Naive thymus-derived CD8-positive, alpha-beta T cell (primary cell): ENCODE measurements around the gene LPCAT2. TPM values are rescaled to one million over a fixed set of nuclear protein-coding genes. Genes with fewer than 3 reads are reported as not detected.

Experiments used
- ATAC-seq, 2 donors: fragments of 150-1000 bp; cut with Tn5 transposase in 1 of 2; sonication (Bioruptor Pico), chemical (Tn5 transposase) in 1 of 2; 1 replicate in 1 of 2; 2 replicates in 1 of 2; pipeline ENCODE4 v1.10.0; 2021; ENCODE audit warnings: mild to moderate bottlenecking in 2 of 2, moderate library complexity in 2 of 2
- POLR2A ChIA-PET: fragments of 350-600 bp; sonication (Branson Sonifier 250); formaldehyde crosslinking; loops from one replicate; lab custom pipeline; 2021; ENCODE audit warnings: antibody characterized with exemption; lab: Charles Lee
- DNase-seq, 10 donors: peaks; one replicate each; pipeline versions ENCODE4 v3.0.0 to v3.0.0-alpha.2; 2020 to 2022
- H3K27ac Mint-ChIP-seq, 10 donors: one replicate each; pipeline ENCODE4 v1.8.0; 2020 to 2022; ENCODE audit warnings: mild to moderate bottlenecking in 10 of 10, mixed read lengths in 10 of 10, moderate library complexity in 4 of 10, inconsistent platforms in 1 of 10
- H3K27me3 Mint-ChIP-seq, 5 donors: one replicate each; pipeline ENCODE4 v1.8.0; 2021 to 2022; ENCODE audit warnings: mixed read lengths in 5 of 5
- H3K36me3 Mint-ChIP-seq, 3 donors: one replicate each; pipeline ENCODE4 v1.8.0; 2020 to 2022; ENCODE audit warnings: mixed read lengths in 3 of 3, mild to moderate bottlenecking in 2 of 3, inconsistent platforms in 1 of 3
- H3K4me1 Mint-ChIP-seq, 4 donors: one replicate each; pipeline ENCODE4 v1.8.0; 2021 to 2022; ENCODE audit warnings: mixed read lengths in 4 of 4
- H3K4me3 Mint-ChIP-seq, 10 donors: one replicate each; pipeline ENCODE4 v1.8.0; 2020 to 2022; ENCODE audit warnings: mild to moderate bottlenecking in 10 of 10, mixed read lengths in 10 of 10, moderate library complexity in 6 of 10, inconsistent platforms in 1 of 10
- H3K9me3 Mint-ChIP-seq, 9 donors: one replicate each; pipeline ENCODE4 v1.8.0; 2020 to 2022; ENCODE audit warnings: mixed read lengths in 9 of 9, mild to moderate bottlenecking in 3 of 9, inconsistent platforms in 1 of 9, moderate library complexity in 1 of 9
- polyA plus RNA-seq, 3 donors: library from polyadenylated mRNA; unstranded; fragments of 300-500 nt; fragmentation: Illumina TruSeq; gene quantifications; one replicate each; pipeline ENCODE4 v1.2.3, GENCODE V29; 2021
- total RNA-seq, 8 experiments: library from RNA in 2 of 8; stranded (reverse) in 2 of 8; gene quantifications; one replicate each; pipeline ENCODE4 v1.2.3 and lab custom pipeline; 2021 to 2026

LPCAT2 gene
- total and polyA plus RNA-seq, 5 experiments from 2014 or later = 0.70 TPM; not detected in 4

DNA sequence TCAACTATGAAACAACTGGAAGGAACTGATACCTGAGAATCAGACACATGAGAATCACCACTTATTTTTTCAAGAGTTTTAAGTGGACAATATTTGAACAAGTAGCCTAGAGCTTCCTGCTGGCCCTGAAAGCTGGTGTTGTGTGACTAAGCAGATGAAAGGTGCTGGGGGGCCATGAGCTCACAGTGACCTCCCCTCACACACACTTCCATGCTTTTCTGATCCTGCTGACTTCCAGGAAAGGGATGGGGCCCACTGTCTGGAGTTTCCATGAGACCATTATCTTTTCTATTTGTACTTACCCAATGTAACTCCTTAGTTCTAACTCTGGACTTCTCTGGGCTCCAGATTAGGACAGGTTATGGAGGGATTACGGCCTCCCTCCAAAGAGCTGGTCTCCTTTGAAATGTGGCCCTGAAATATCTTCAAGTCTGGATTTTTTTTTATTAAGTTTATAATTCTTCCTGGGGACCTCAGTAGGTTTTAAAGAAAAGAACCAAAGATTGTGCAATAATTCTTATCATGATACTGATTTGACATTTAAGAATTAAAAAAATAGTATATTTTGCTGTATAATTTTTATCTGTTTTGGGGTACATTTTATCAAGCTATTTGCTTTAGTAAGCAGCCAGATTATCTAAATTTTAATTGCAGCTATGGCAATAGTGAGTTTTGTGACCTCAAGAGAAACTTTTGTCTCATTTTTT lies 62.5 kb downstream of the LPCAT2 start:
- H3K36me3 Mint-ChIP-seq = no peaks in the 10 kb centered on the region
- no peak overlapping the region for H3K4me3 Mint-ChIP-seq
- H3K27me3 Mint-ChIP-seq = peaks cover 0 to 4% (median 2%) of the 10 kb centered on the region in 5 donors
- H3K4me1 Mint-ChIP-seq = peaks cover 0 to 15% (median 0%) of the 10 kb centered on the region in 4 donors
- ATAC-seq = no peak
- no peaks in the 10 kb centered on the region for H3K9me3 Mint-ChIP-seq
- no peak for DNase-seq
- POLR2A ChIA-PET = no interaction called here
- H3K27ac Mint-ChIP-seq = no peak overlapping the region

DNA sequence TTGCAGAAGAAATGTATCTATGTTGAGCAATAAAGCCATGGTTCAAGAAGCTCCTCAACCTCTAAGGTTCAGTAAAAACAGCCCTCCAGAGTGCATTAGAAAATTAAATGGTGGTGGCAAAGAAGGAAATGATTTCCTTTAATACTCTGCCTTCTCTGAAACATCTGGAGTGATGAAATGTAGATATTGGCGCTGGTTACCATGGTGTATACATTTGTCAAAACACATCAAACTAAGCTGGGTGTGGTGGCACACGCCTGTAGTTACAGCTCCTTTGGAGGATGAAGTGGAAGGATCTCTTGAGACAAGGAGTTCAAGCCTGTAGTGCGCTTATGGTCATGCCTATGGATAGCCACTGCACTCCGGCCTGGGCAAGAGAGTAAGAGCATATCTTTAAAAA lies 63.6 kb downstream of the LPCAT2 start:
- no peak overlapping the region for H3K27ac Mint-ChIP-seq
- DNase-seq (no peak), ATAC-seq (no peak)
- POLR2A ChIA-PET = no interaction called here
- H3K27me3 Mint-ChIP-seq = peaks cover 0 to 4% (median 0%) of the 10 kb centered on the region in 5 donors
- no peaks in the 10 kb centered on the region for H3K9me3 Mint-ChIP-seq
- no peaks in the 10 kb centered on the region for H3K36me3 Mint-ChIP-seq
- no peak overlapping the region for H3K4me3 Mint-ChIP-seq
- H3K4me1 Mint-ChIP-seq = peaks cover 0 to 15% (median 0%) of the 10 kb centered on the region in 4 donors

- DNase-seq (no peak), ATAC-seq (no peak)
- POLR2A ChIA-PET = no interaction called here
- peaks cover 0 to 15% (median 0%) of the 10 kb centered on the region in 4 donors for H3K4me1 Mint-ChIP-seq
- no peak overlapping the region for H3K27ac Mint-ChIP-seq
- H3K27me3 Mint-ChIP-seq = peaks cover 0 to 4% (median 0%) of the 10 kb centered on the region in 5 donors
- H3K9me3 Mint-ChIP-seq = no peaks in the 10 kb centered on the region
- H3K4me3 Mint-ChIP-seq = no peak overlapping the region
- no peaks in the 10 kb centered on the region for H3K36me3 Mint-ChIP-seq
Observed at GRCh38 chr16:55574811-55575210, 65.9 kb downstream of the LPCAT2 start.

GRCh38 chr16:55575496-55575895 lies 66.6 kb downstream of the LPCAT2 start:
- Mint-ChIP-seq H3K27me3 (peaks cover 0 to 4% (median 0%) of the 10 kb centered on the region in 5 donors), H3K4me3 (no peak overlapping the region), H3K9me3 (no peaks in the 10 kb centered on the region), H3K27ac (no peak overlapping the region), H3K36me3 (no peaks in the 10 kb centered on the region), H3K4me1 (peaks cover 0 to 15% (median 0%) of the 10 kb centered on the region in 4 donors)
- ATAC-seq = no peak
- POLR2A ChIA-PET = no interaction called here
- DNase-seq = no peak

- POLR2A ChIA-PET = no interaction called here
- no peak for ATAC-seq
- peaks cover 0 to 15% (median 0%) of the 10 kb centered on the region in 4 donors for H3K4me1 Mint-ChIP-seq
Observed at GRCh38 chr16:55576384-55576783, 67.5 kb downstream of the LPCAT2 start.

DNA sequence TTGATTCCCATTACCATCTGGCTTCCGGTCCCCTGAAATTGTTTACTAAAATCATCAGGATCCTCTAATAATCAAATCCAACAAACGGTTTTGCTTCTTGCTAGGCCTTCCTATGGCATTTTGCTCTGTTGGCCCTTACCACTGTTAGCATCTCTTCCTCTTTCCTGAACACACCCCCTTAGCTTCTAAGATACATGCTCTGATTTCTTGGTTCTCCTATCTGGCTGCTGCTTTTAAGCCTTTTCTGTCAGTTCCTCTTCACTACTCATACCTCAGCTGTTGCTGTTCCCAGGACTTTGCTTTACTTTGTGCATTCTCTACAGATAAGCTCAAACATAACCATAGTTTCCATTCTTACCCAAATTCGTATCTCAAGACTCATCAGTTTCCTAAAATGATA lies 69.0 kb downstream of the LPCAT2 start:
- H3K9me3 Mint-ChIP-seq = no peaks in the 10 kb centered on the region
- ATAC-seq (no peak), DNase-seq (no peak)
- no peak overlapping the region for H3K4me3 Mint-ChIP-seq
- peaks cover 0 to 4% (median 0%) of the 10 kb centered on the region in 5 donors for H3K27me3 Mint-ChIP-seq
- peaks cover 0 to 15% (median 0%) of the 10 kb centered on the region in 4 donors for H3K4me1 Mint-ChIP-seq
- no peaks in the 10 kb centered on the region for H3K36me3 Mint-ChIP-seq
- POLR2A ChIA-PET = no interaction called here
- H3K27ac Mint-ChIP-seq = no peak overlapping the region

More at GRCh38 chr16:55576384-55576783, 67.5 kb downstream of the LPCAT2 start:
- no peak for DNase-seq
- H3K9me3 Mint-ChIP-seq = no peaks in the 10 kb centered on the region
- H3K36me3 Mint-ChIP-seq = no peaks in the 10 kb centered on the region
- no peak overlapping the region for H3K27ac Mint-ChIP-seq
- peaks cover 0 to 4% (median 0%) of the 10 kb centered on the region in 5 donors for H3K27me3 Mint-ChIP-seq
- no peak overlapping the region for H3K4me3 Mint-ChIP-seq

DNA sequence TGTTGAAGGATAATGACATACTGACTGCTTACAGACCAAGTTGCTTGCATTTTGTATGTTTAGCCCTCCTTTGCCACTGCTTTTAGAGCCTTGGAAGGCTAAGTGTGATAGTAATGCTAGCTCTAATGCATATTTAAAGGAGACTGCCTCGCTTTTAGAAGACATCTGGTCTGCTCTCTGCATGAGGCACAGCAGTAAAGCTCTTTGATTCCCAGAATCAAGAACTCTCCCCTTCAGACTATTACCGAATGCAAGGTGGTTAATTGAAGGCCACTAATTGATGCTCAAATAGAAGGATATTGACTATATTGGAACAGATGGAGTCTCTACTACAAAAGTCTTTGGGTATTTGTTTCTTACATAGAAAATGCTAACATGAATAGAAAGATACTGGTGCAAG lies 76.8 kb downstream of the LPCAT2 start:
- ATAC-seq = no peak
- H3K9me3 Mint-ChIP-seq = peaks cover 0 to 3% (median 0%) of the 10 kb centered on the region in 9 donors
- peaks cover 0 to 4% (median 2%) of the 10 kb centered on the region in 5 donors for H3K27me3 Mint-ChIP-seq
- DNase-seq = no peak
- H3K36me3 Mint-ChIP-seq = no peaks in the 10 kb centered on the region
- no peak overlapping the region for H3K27ac Mint-ChIP-seq
- H3K4me1 Mint-ChIP-seq = no peaks in the 10 kb centered on the region
- POLR2A ChIA-PET = no interaction called here
- H3K4me3 Mint-ChIP-seq = no peak overlapping the region

- no peak for DNase-seq
- POLR2A ChIA-PET = no interaction called here
- ATAC-seq = no peak
- Mint-ChIP-seq H3K27ac (no peak overlapping the region), H3K4me3 (no peak overlapping the region), H3K27me3 (peaks cover 4 to 19% (median 9%) of the 10 kb centered on the region in 5 donors), H3K36me3 (no peaks in the 10 kb centered on the region), H3K9me3 (peaks cover 0 to 3% (median 0%) of the 10 kb centered on the region in 9 donors), H3K4me1 (no peaks in the 10 kb centered on the region)
Observed at GRCh38 chr16:55588799-55589198, 79.9 kb downstream of the LPCAT2 start.

DNA sequence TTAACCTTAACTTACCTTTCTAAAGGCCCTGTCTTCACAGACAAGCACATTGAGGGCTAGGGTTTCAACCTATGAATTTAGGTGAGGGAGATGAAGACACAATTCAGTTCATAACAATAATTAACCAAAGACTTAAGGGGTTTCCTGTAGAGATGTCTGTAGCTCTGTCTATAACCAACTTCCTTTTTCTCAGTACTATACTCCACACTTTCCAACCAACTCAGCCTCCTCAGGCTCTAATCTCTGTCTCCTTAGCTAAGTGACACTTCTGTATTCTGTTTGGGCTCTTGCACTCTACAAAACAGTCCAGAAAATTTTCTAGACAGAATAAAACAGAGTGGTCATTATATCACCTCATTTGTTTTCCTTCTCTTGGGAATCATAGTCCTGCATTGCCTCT lies 83.4 kb downstream of the LPCAT2 start:
- POLR2A ChIA-PET = no interaction called here
- Mint-ChIP-seq H3K36me3 (no peaks in the 10 kb centered on the region), H3K9me3 (peaks cover 0 to 2% (median 0%) of the 10 kb centered on the region in 9 donors), H3K27me3 (peaks cover 7 to 38% (median 17%) of the 10 kb centered on the region in 5 donors), H3K4me3 (no peak overlapping the region), H3K27ac (no peak overlapping the region), H3K4me1 (no peaks in the 10 kb centered on the region)
- ATAC-seq = no peak
- DNase-seq = no peak

GRCh38 chr16:55597928-55598327 lies 89.1 kb downstream of the LPCAT2 start:
- H3K4me1 Mint-ChIP-seq = no peaks in the 10 kb centered on the region
- H3K9me3 Mint-ChIP-seq = peaks cover 0 to 5% (median 0%) of the 10 kb centered on the region in 9 donors
- no peak overlapping the region for H3K4me3 Mint-ChIP-seq
- no peak for ATAC-seq
- POLR2A ChIA-PET = no interaction called here
- DNase-seq = no peak
- H3K27me3 Mint-ChIP-seq = peaks cover 5 to 36% (median 11%) of the 10 kb centered on the region in 5 donors
- no peaks in the 10 kb centered on the region for H3K36me3 Mint-ChIP-seq
- H3K27ac Mint-ChIP-seq = no peak overlapping the region

GRCh38 chr16:55605754-55606336 lies 97.0 kb downstream of the LPCAT2 start:
- DNase-seq = no peak
- H3K4me1 Mint-ChIP-seq = no peaks in the 10 kb centered on the region
- H3K36me3 Mint-ChIP-seq = no peaks in the 10 kb centered on the region
- POLR2A ChIA-PET = no interaction called here
- peaks cover 0 to 11% (median 0%) of the 10 kb centered on the region in 5 donors for H3K27me3 Mint-ChIP-seq
- no peak for ATAC-seq
- no peak overlapping the region for H3K27ac Mint-ChIP-seq
- H3K4me3 Mint-ChIP-seq = no peak overlapping the region
- H3K9me3 Mint-ChIP-seq = peaks cover 0 to 8% (median 0%) of the 10 kb centered on the region in 9 donors

DNA sequence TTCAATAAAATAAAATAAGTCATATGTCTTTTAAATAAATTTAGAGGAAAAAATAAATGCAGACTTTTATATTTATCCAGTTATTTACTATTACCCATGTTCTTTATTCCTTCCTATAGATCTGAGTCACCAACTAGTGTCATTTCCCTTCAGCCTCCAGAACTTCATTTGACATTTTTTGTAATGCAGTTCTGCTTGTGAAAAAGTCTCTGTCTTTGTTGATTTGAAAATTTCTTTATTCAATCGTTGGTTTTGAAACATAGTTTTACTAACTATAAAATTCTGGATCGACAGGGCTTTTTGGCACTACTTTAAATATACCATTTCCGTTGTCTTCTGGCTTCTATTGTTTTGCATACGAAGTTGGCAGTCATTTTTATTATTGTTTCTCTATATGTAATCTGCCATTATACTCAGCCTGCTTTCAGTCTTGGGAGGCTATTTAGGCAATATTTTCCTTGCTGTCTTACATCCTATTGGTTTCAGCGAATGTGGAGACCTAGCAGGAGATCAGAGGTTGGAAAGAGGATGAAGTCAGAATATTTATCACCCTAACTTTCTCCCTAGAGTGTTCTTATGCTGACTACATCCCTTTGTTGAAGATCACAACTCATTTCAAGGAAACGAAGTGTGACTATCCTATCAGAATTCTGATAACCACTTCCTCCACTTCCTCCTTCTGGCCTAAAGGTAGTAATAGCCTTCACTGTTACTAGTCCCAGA lies 104.9 kb downstream of the LPCAT2 start:
- Mint-ChIP-seq H3K27me3 (peaks cover 13 to 39% (median 15%) of the 10 kb centered on the region in 5 donors), H3K9me3 (peaks cover 0 to 15% (median 4%) of the 10 kb centered on the region in 9 donors), H3K36me3 (peaks cover 0 to 9% (median 0%) of the 10 kb centered on the region in 3 donors), H3K27ac (no peak overlapping the region), H3K4me3 (no peak overlapping the region), H3K4me1 (no peaks in the 10 kb centered on the region)
- ATAC-seq (no peak), DNase-seq (no peak)
- POLR2A ChIA-PET = no interaction called here

DNA sequence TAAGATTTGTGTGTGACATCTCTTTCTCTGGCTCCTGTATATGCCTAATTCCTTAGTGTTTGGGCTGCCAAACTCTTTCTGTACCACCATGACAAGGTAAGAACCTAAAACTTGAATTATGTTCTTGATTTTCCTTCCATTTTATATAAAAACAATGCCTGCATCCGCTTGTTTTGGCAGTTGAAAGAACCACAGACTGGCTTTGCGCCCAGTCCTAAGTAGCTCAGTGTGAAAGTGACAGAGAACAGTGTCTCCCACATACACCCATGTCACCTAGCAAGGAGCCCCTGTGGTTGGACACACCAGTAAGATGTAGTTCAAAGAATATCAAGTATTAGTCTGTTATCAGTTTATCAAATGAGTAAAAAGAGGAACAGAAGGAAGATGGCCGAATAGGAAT lies 106.2 kb downstream of the LPCAT2 start:
- ATAC-seq (no peak), DNase-seq (no peak)
- Mint-ChIP-seq H3K9me3 (peaks cover 0 to 15% (median 4%) of the 10 kb centered on the region in 9 donors), H3K27ac (no peak overlapping the region), H3K36me3 (peaks cover 0 to 9% (median 0%) of the 10 kb centered on the region in 3 donors), H3K4me1 (no peaks in the 10 kb centered on the region), H3K27me3 (peaks cover 13 to 45% (median 15%) of the 10 kb centered on the region in 5 donors), H3K4me3 (no peak overlapping the region)
- POLR2A ChIA-PET = no interaction called here
